Spleen (tissue), 7 donors: Measurements from ENCODE around the gene BAZ1A.

Experiments
- CTCF ChIP-seq, 11 experiments: fragments of 200-600 bp in 7 of 11; fragments of 450-650 bp in 4 of 11; sonication (generic) in 4 of 11; IDR thresholded peaks in 8 of 11; conservative IDR thresholded peaks in 3 of 11; 1 replicate in 7 of 11; 2 replicates in 4 of 11; pipeline versions ENCODE4 v1.4.0 to v1.8.0; 2016 to 2021; ENCODE audit warnings: antibody characterized with exemption in 11 of 11, inconsistent platforms in 4 of 11, mild to moderate bottlenecking in 1 of 11
- POLR2A ChIP-seq, 3 donors: fragments of 450-650 bp; IDR thresholded peaks; one replicate each; pipeline ENCODE4 v1.5.1; 2017; ENCODE audit warnings: antibody characterized with exemption in 3 of 3, mild to moderate bottlenecking in 1 of 3
- POLR2AphosphoS5 ChIP-seq, 3 donors: sonication (generic); formaldehyde crosslinking; IDR thresholded peaks; one replicate each; pipeline ENCODE4 v1.5.1; 2017; ENCODE audit warnings: antibody characterized with exemption in 3 of 3
- donor health status: DM: no; HTN: no; CAD: no; lungs with moderate emphysema.
- donor health status: DM: no; HTN: no; CAD: no.
- donor health status: DM: no; HTN: no; CAD: no.

GRCh38 chr14:34785223-34786006 is 89.7 kb downstream of the BAZ1A start:
- TF ChIP-seq CTCF (IDR thresholded peaks at IDR 0.05 in 8 of 11, conservative IDR thresholded peaks at IDR 0.05 in 3 of 11) (no peak), POLR2AphosphoS5 (IDR thresholded peaks at IDR 0.05) (no peak), POLR2A (IDR thresholded peaks at IDR 0.05) (no peak)
